Testis (tissue), 2 donors: ENCODE measurements around the gene GOLGA6C.
A peak's percentile ranks its signal among the peaks of the same experiment; 100 is the strongest.

Source experiments
- POLR2A ChIP-seq: fragments of 450-650 bp; IDR thresholded peaks from one replicate; pipeline ENCODE4 v1.6.1; 2017; ENCODE audit warnings: antibody characterized with exemption, mild to moderate bottlenecking, moderate library complexity
- TF ChIP-seq, protein P1 (sequence below), 3 experiments: fragments of 450-650 bp in 2 of 3; fragments of 200-600 bp in 1 of 3; sonication (generic) in 1 of 3; IDR thresholded peaks; one replicate each; pipeline ENCODE4 v1.5.1; 2016 to 2019; ENCODE audit warnings: antibody characterized with exemption in 3 of 3, mild to moderate bottlenecking in 2 of 3, moderate library complexity in 1 of 3

DNA sequence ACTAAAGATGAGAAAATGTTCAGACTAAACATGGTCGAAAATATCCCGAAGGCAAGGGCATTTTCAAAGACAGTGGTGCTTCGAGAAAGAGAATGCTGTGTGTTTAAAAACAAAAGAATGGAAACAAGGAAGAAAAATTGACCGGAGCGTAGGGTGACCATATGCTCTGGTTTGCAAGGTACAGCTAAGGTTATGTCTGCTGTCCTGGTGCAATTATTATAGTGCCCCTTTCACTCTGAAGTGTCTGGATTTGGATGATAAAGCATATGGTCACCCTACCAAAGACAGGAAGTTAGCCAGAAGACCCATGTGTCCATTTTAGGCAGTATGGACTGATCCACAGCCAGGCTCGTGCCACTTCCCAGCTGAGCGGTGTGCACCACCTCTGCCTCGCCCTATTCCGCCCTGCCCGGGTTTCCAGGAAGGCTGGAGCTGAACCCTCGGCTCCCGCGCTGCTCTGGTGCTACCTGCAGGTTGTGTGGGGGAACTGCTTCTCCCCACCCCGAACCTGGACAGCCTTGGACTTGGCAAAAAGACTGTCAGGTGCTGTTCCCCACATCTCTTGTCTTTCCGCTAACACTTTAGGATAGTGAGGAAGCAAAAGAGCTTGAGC lies 49.8 kb downstream of the GOLGA6C start:
- TF ChIP-seq, protein P1, sequence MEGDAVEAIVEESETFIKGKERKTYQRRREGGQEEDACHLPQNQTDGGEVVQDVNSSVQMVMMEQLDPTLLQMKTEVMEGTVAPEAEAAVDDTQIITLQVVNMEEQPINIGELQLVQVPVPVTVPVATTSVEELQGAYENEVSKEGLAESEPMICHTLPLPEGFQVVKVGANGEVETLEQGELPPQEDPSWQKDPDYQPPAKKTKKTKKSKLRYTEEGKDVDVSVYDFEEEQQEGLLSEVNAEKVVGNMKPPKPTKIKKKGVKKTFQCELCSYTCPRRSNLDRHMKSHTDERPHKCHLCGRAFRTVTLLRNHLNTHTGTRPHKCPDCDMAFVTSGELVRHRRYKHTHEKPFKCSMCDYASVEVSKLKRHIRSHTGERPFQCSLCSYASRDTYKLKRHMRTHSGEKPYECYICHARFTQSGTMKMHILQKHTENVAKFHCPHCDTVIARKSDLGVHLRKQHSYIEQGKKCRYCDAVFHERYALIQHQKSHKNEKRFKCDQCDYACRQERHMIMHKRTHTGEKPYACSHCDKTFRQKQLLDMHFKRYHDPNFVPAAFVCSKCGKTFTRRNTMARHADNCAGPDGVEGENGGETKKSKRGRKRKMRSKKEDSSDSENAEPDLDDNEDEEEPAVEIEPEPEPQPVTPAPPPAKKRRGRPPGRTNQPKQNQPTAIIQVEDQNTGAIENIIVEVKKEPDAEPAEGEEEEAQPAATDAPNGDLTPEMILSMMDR (IDR thresholded peaks at IDR 0.05): peak in 1 of 3 experiments; percentile 33
- TF ChIP-seq POLR2A: no peak
